GM12865 (cell line): Measurements from ENCODE around the gene CRYAB.

Experiments used
- DNase-seq: peaks from one replicate; pipeline ENCODE4 v3.0.0; 2010; ENCODE audit warnings: low read depth
- H3K4me3 ChIP-seq: 2 replicates; pipeline ENCODE4 v1.5.1; 2011; ENCODE audit warnings: mild to moderate bottlenecking, low read depth, low read length, control low read depth
- CTCF ChIP-seq: IDR thresholded peaks from 2 replicates; pipeline ENCODE4 v1.5.1; 2011; ENCODE audit warnings: low read length, control low read depth, low read depth, inconsistent platforms; ENCODE audit not compliant: insufficient read depth; ENCODE audit errors: missing control alignments

CRYAB gene

GRCh38 chr11:111911563-111912401, at the start of gene CRYAB:
CRYAB (minus strand) TSS chr11:111911770; CDS start chr11:111911724, 46 bp downstream.
- no peak for DNase-seq
- TF ChIP-seq CTCF: no peak
- H3K4me3 ChIP-seq: no peak within 1 kb of the TSS

GRCh38 chr11:111960916-111961315, 49.3 kb upstream of the CRYAB start:
- TF ChIP-seq CTCF: no peak
- DNase-seq: no peak
- H3K4me3 ChIP-seq: no peak overlapping the region

- no peak for DNase-seq
- no peak for TF ChIP-seq CTCF
- H3K4me3 ChIP-seq: no peak overlapping the region
These were observed 46.3 kb upstream of the CRYAB start for GRCh38 chr11:111957663-111958444.

- no peak for TF ChIP-seq CTCF
- H3K4me3 ChIP-seq: no peak overlapping the region
- no peak for DNase-seq
These were observed 42.6 kb upstream of the CRYAB start for GRCh38 chr11:111954154-111954553.

- no peak overlapping the region for H3K4me3 ChIP-seq
- no peak for TF ChIP-seq CTCF
- no peak for DNase-seq
These were observed 40.0 kb upstream of the CRYAB start for GRCh38 chr11:111951565-111951964.

- no peak overlapping the region for H3K4me3 ChIP-seq
- no peak for DNase-seq
- no peak for TF ChIP-seq CTCF
These were observed 38.2 kb upstream of the CRYAB start for GRCh38 chr11:111949519-111950426.
